Heart right ventricle (tissue), 16 donors: ENCODE data around the gene CDK16. TPM values are rescaled to one million over a fixed set of nuclear protein-coding genes. Genes with fewer than 3 reads are reported as not detected.

Source experiments
- ATAC-seq, 8 donors: fragments of 200-7000 bp; cut with Tn5 transposase; one replicate each; pipeline ENCODE4 v1.9.1; 2020; ENCODE audit warnings: mild to moderate bottlenecking in 8 of 8, moderate library complexity in 8 of 8, moderate number of reproducible peaks in 1 of 8
- DNase-seq, 2 donors: peaks; one replicate each; pipeline ENCODE4 v3.0.0-alpha.2; 2020
- H3K27ac ChIP-seq, 10 donors: fragments of 200-600 bp; sonication (generic) in 2 of 10; one replicate each; pipeline versions ENCODE4 v1.5.0 to v1.8.0; 2020 to 2022; ENCODE audit warnings: mild to moderate bottlenecking in 3 of 10
- H3K27me3 ChIP-seq, 7 donors: fragments of 200-600 bp; one replicate each; pipeline ENCODE4 v1.8.0; 2021 to 2022; ENCODE audit warnings: mild to moderate bottlenecking in 2 of 7
- H3K36me3 ChIP-seq, 9 donors: fragments of 200-600 bp; sonication (generic) in 1 of 9; one replicate each; pipeline versions ENCODE4 v1.5.0 to v1.8.0; 2020 to 2022; ENCODE audit warnings: mild to moderate bottlenecking in 2 of 9
- H3K4me1 ChIP-seq, 9 donors: fragments of 200-600 bp; sonication (generic) in 1 of 9; one replicate each; pipeline versions ENCODE4 v1.5.0 to v1.8.0; 2020 to 2022; ENCODE audit warnings: mild to moderate bottlenecking in 4 of 9
- H3K4me3 ChIP-seq, 10 donors: fragments of 200-600 bp; sonication (generic) in 2 of 10; one replicate each; pipeline versions ENCODE4 v1.5.0 to v1.8.0; 2020 to 2022; ENCODE audit warnings: mild to moderate bottlenecking in 7 of 10, moderate library complexity in 2 of 10
- H3K9me3 ChIP-seq, 11 donors: fragments of 200-600 bp in 10 of 11; sonication (generic) in 2 of 11; one replicate each; pipeline versions ENCODE4 v1.5.0 to v1.8.0; 2013 to 2022; ENCODE audit warnings: mild to moderate bottlenecking in 2 of 11, control low read depth in 1 of 11, moderate library complexity in 1 of 11
- CTCF ChIP-seq, 9 donors: fragments of 200-600 bp; sonication (generic) in 2 of 9; IDR thresholded peaks; one replicate each; pipeline versions ENCODE4 v1.5.0 to v1.8.0; 2021 to 2022; ENCODE audit warnings: antibody characterized with exemption in 9 of 9, mild to moderate bottlenecking in 5 of 9, moderate library complexity in 1 of 9
- WGBS, 2 donors: extraction: QIAGEN DNeasy Blood & Tissue Kit; methylation state at CpG; one replicate each; pipeline ENCODE4 v1.1.7; 2013; ENCODE audit warnings: inconsistent platforms in 1 of 2; 5-methylcytosine and 5-hydroxymethylcytosine counted together
- intact Hi-C, 10 donors: fragments of 100-400 bp; cut with DNase I; formaldehyde crosslinking; loops; one replicate each; pipeline versions ENCODE4 v1.11.1 to v1.14.2; 2022
- polyA plus RNA-seq, 2 donors: library from polyadenylated mRNA; stranded (reverse); fragments of 200-250 nt; gene quantifications; one replicate each; pipeline ENCODE4 v1.2.3, GENCODE V29; 2013
- total RNA-seq, 10 donors: library from RNA; stranded (reverse); fragmentation: NEBNext Ultra II Directional in 3 of 10; extraction: Animal tissue kit (Norgen Biotek cat#: 25700) in 3 of 10; gene quantifications; one replicate each; pipeline versions ENCODE4 v1.2.1 to v1.2.4, GENCODE V29; 2021 to 2023
- donor health status: Arrhythmogenic right ventricular cardiomyopathy.
- donor health status: ischemic (EF 13 %, LVEDD 7.1; RV severe dilation, severe dysfunction).
- donor health status: healthy with polysubstance abuse.
- donor health status: DM: no; HTN: yes; CAD: no.
- donor health status: DM: no; HTN: no; CAD: no.
- donor health status: ischemic (EF 25% LVEDD 6.9; RV normal size, moderate dysfunction).
- donor health status: ischemic (EF 25% LVEDD 5.7; RV mildly dilated, moderate dysfunction).
- donor health status: healthy.
- donor health status: DM: yes; HTN: yes; CAD: no.
- donor health status: Ischemic cardiomyopathy.
- donor health status: ischemic (EF 35%, LVEDD 5.7; RV mildly dilated, moderate dysfunction).
- donor health status: nonischemic (EF 11% LVEDD 7.7; RV severe dilation, severe dysfunction).
- donor health status: DM: yes; HTN: yes; CAD: no.
- donor health status: PGD.
- donor health status: ischemic (EF 29% LVEDD 5.4; RV normal size, mild dysfunction).
- donor health status: nonischemic (EF 23%, LVEDD 6.1; RV moderate dilation, normal function).

CDK16 gene
- total and polyA plus RNA-seq, 12 donors, result 110 to 193 (median 145) TPM

- H3K36me3 ChIP-seq, result peaks cover 0 to 99% (median 9%) of the 10 kb centered on the region in 9 donors
- 91 to 92% methylated on average over 8 of the region's 8 CpGs for WGBS, 2 donors
- ATAC-seq (no peak), DNase-seq (no peak)
- no peak overlapping the region for H3K27ac ChIP-seq
- H3K27me3 ChIP-seq, result peaks cover 0 to 78% (median 0%) of the 10 kb centered on the region in 7 donors
- no peaks in the 10 kb centered on the region for H3K4me1 ChIP-seq
- intact Hi-C loops, result no loop called here
- no peak overlapping the region for H3K4me3 ChIP-seq
- no peaks in the 10 kb centered on the region for H3K9me3 ChIP-seq
- no peak for TF ChIP-seq CTCF (IDR thresholded peaks at IDR 0.05)
Measured at GRCh38 chrX:47180346-47180745, 38.1 kb upstream of the CDK16 start.

- 94 to 97% methylated on average over 10 of the region's 10 CpGs for WGBS, 2 donors
- no peak for DNase-seq
- peaks cover 0 to 99% (median 9%) of the 10 kb centered on the region in 9 donors for H3K36me3 ChIP-seq
Measured at GRCh38 chrX:47181301-47181700, 37.2 kb upstream of the CDK16 start.

GRCh38 chrX:47182106-47182700 is 36.3 kb upstream of the CDK16 start:
- DNase-seq (no peak), ATAC-seq (no peak)
- Histone ChIP-seq H3K27ac (no peak overlapping the region), H3K27me3 (peaks cover 0 to 78% (median 0%) of the 10 kb centered on the region in 7 donors), H3K4me3 (no peak overlapping the region), H3K9me3 (no peaks in the 10 kb centered on the region), H3K36me3 (peaks cover 0 to 98% (median 4%) of the 10 kb centered on the region in 9 donors), H3K4me1 (no peaks in the 10 kb centered on the region)
- WGBS, 2 donors, result 91 to 92% methylated on average over 8 to 9 of the region's 9 CpGs
- no peak for TF ChIP-seq CTCF (IDR thresholded peaks at IDR 0.05)
- intact Hi-C loops, result no loop called here

More at GRCh38 chrX:47181301-47181700, 37.2 kb upstream of the CDK16 start:
- no peaks in the 10 kb centered on the region for H3K9me3 ChIP-seq
- ATAC-seq, result no peak
- H3K4me1 ChIP-seq, result no peaks in the 10 kb centered on the region
- TF ChIP-seq CTCF (IDR thresholded peaks at IDR 0.05), result no peak
- intact Hi-C loops, result no loop called here
- H3K4me3 ChIP-seq, result no peak overlapping the region
- H3K27me3 ChIP-seq, result peaks cover 0 to 78% (median 0%) of the 10 kb centered on the region in 7 donors
- no peak overlapping the region for H3K27ac ChIP-seq

GRCh38 chrX:47184486-47184885 is 34.0 kb upstream of the CDK16 start:
- intact Hi-C loops, result no loop called here
- H3K27me3 ChIP-seq, result peaks cover 0 to 73% (median 0%) of the 10 kb centered on the region in 7 donors
- no peak overlapping the region for H3K27ac ChIP-seq
- DNase-seq (no peak), ATAC-seq (no peak)
- no peaks in the 10 kb centered on the region for H3K4me1 ChIP-seq
- no peak for TF ChIP-seq CTCF (IDR thresholded peaks at IDR 0.05)
- H3K36me3 ChIP-seq, result peaks cover 0 to 75% (median 0%) of the 10 kb centered on the region in 9 donors
- H3K4me3 ChIP-seq, result no peak overlapping the region
- no peaks in the 10 kb centered on the region for H3K9me3 ChIP-seq
- whole genome bisulfite sequencing, 2 donors, result 89 to 94% methylated on average over 4 of the region's 4 CpGs
